GM23338 (cell line): ENCODE results near the gene PLAGL1. TPM values are rescaled to one million over a fixed set of nuclear protein-coding genes. Genes with fewer than 3 reads are reported as not detected.

Experiments used
- ATAC-seq: fragments of 200-7000 bp; cut with Tn5 transposase; 3 replicates; pipeline ENCODE4 v1.9.1; 2020
- DNase-seq: peaks from one replicate; pipeline ENCODE4 v3.0.0-alpha.2; 2015; ENCODE audit warnings: low spot score
- H2AFZ ChIP-seq: fragments of 200-600 bp; sonication (generic); 2 replicates; pipeline ENCODE4 v1.8.0; 2016; ENCODE audit warnings: antibody characterized with exemption, mild to moderate bottlenecking, moderate library complexity
- H3F3A ChIP-seq: fragments of 200-600 bp; sonication (generic); replicated peaks from 2 replicates; pipeline ENCODE4 v1.8.0; 2017; ENCODE audit warnings: antibody characterized with exemption, mixed run types, low read depth
- H3K27ac ChIP-seq: fragments of 200-600 bp; sonication (generic); 2 replicates; pipeline ENCODE4 v1.6.1; 2016; ENCODE audit warnings: low read depth
- H3K27me3 ChIP-seq: fragments of 200-600 bp; sonication (generic); 2 replicates; pipeline ENCODE4 v1.8.0; 2016; ENCODE audit warnings: mild to moderate bottlenecking, mixed run types, moderate library complexity; ENCODE audit not compliant: insufficient read depth
- H3K36me3 ChIP-seq: fragments of 200-600 bp; sonication (generic); 2 replicates; pipeline ENCODE4 v1.8.0; 2016; ENCODE audit warnings: mild to moderate bottlenecking; ENCODE audit not compliant: insufficient read depth
- H3K4me1 ChIP-seq: fragments of 200-600 bp; sonication (generic); 2 replicates; pipeline ENCODE4 v1.8.0; 2016; ENCODE audit warnings: mild to moderate bottlenecking, moderate library complexity; ENCODE audit not compliant: insufficient read depth
- H3K4me2 ChIP-seq: fragments of 200-600 bp; sonication (generic); 2 replicates; pipeline ENCODE4 v1.7.1; 2017; ENCODE audit warnings: mixed run types
- H3K4me3 ChIP-seq: fragments of 200-600 bp; sonication (generic); 2 replicates; pipeline ENCODE4 v1.6.1; 2016; ENCODE audit warnings: mixed run types
- H3K79me2 ChIP-seq: fragments of 200-600 bp; sonication (generic); replicated peaks from 2 replicates; pipeline ENCODE4 v1.8.0; 2017; ENCODE audit warnings: mild to moderate bottlenecking; ENCODE audit not compliant: insufficient read depth
- H3K9me2 ChIP-seq: fragments of 200-600 bp; sonication (generic); 2 replicates; pipeline ENCODE4 v1.8.0; 2017; ENCODE audit not compliant: insufficient read depth
- H4K20me1 ChIP-seq: fragments of 200-600 bp; sonication (generic); replicated peaks from 2 replicates; pipeline ENCODE4 v1.8.0; 2017; ENCODE audit warnings: mild to moderate bottlenecking; ENCODE audit not compliant: insufficient read depth
- H3K27ac Mint-ChIP-seq: 2 replicates; pipeline ENCODE4 v1.8.0; 2020; ENCODE audit warnings: inconsistent platforms, mild to moderate bottlenecking, moderate library complexity, mixed read lengths
- H3K27me3 Mint-ChIP-seq: 3 replicates; pipeline ENCODE4 v1.8.0; 2022; ENCODE audit warnings: low read depth, mild to moderate bottlenecking, moderate library complexity, mixed read lengths, inconsistent platforms; ENCODE audit not compliant: insufficient read depth, poor library complexity
- H3K36me3 Mint-ChIP-seq: 3 replicates; pipeline ENCODE4 v1.8.0; 2021; ENCODE audit warnings: low read depth, mild to moderate bottlenecking, inconsistent platforms, moderate library complexity, mixed read lengths
- H3K4me1 Mint-ChIP-seq: 3 replicates; pipeline ENCODE4 v1.8.0; 2020; ENCODE audit warnings: mild to moderate bottlenecking, inconsistent platforms, mixed read lengths
- H3K4me3 Mint-ChIP-seq: 3 replicates; pipeline ENCODE4 v1.8.0; 2021; ENCODE audit warnings: moderate library complexity, mild to moderate bottlenecking, inconsistent platforms, mixed read lengths
- H3K9me3 Mint-ChIP-seq: 3 replicates; pipeline ENCODE4 v1.8.0; 2020; ENCODE audit warnings: moderate library complexity, mild to moderate bottlenecking, inconsistent platforms, mixed read lengths
- ETS1 ChIP-seq: IDR thresholded peaks from 2 replicates; pipeline ENCODE4 v1.6.1; 2016; ENCODE audit warnings: antibody characterized with exemption
- REST ChIP-seq: IDR thresholded peaks from one replicate; pipeline ENCODE4 v1.6.1; 2018; ENCODE audit warnings: antibody characterized with exemption; ENCODE audit not compliant: unreplicated experiment
- polyA plus RNA-seq: library from polyadenylated mRNA; unstranded; fragments of >200 nt; fragmentation: Nextera tagmentation; extraction: Ambion mirVana; gene quantifications from 2 replicates; pipeline ENCODE4 v1.2.1, GENCODE V29; 2016
- total RNA-seq: library from RNA; depleted of rRNA; stranded (reverse); fragments of >200 nt; shearing (Covaris generic); gene quantifications from 2 replicates; pipeline ENCODE4 v1.2.3, GENCODE V29; 2014

PLAGL1 gene
- total and polyA plus RNA-seq, 2 experiments from 2014 or later = 0.90 to 1.7 TPM

- ATAC-seq = no peak
Observed at GRCh38 chr6:144023216-144023615, 15.2 kb upstream of the PLAGL1 start.

GRCh38 chr6:144019929-144020328 lies 11.9 kb upstream of the PLAGL1 start:
- DNase-seq (no peak), ATAC-seq (no peak)
- no peaks in the 10 kb centered on the region; the same call in 1 of the 2 replicates for H3K9me2 ChIP-seq
- H3K27ac ChIP-seq = no peak overlapping the region
- H3K4me1 ChIP-seq = 0 out of 2 replicates have a peak, but pooled peaks cover 4% of the 10 kb centered on the region
- Mint-ChIP-seq H3K27ac (no peak overlapping the region), H3K36me3 (no peaks in the 10 kb centered on the region), H3K4me1 (peaks cover 7% of the 10 kb centered on the region), H3K9me3 (no peaks in the 10 kb centered on the region), H3K4me3 (no peak overlapping the region), H3K27me3 (no peaks in the 10 kb centered on the region)
- no peak overlapping the region for H2AFZ ChIP-seq
- H3K4me3 ChIP-seq = no peak overlapping the region
- no peak overlapping the region for H3K4me2 ChIP-seq
- no peaks in the 10 kb centered on the region for H3K36me3 ChIP-seq
- H3F3A ChIP-seq = no peaks in the 10 kb centered on the region
- H3K79me2 ChIP-seq = no peaks in the 10 kb centered on the region
- H3K27me3 ChIP-seq = no peaks in the 10 kb centered on the region; the same call in 1 of the 2 replicates
- no peaks in the 10 kb centered on the region for H4K20me1 ChIP-seq
- TF ChIP-seq REST = no peak

More at GRCh38 chr6:144023216-144023615, 15.2 kb upstream of the PLAGL1 start:
- H3K27me3 Mint-ChIP-seq = no peaks in the 10 kb centered on the region
- no peak overlapping the region for H2AFZ ChIP-seq
- no peak overlapping the region for H3K4me3 Mint-ChIP-seq
- H3K4me2 ChIP-seq = no peak overlapping the region
- no peak for TF ChIP-seq ETS1
- no peaks in the 10 kb centered on the region for H3K36me3 Mint-ChIP-seq
- no peak overlapping the region for H3K27ac Mint-ChIP-seq
- H4K20me1 ChIP-seq = no peaks in the 10 kb centered on the region
- H3K36me3 ChIP-seq = no peaks in the 10 kb centered on the region
- 0 out of 2 replicates have a peak, but pooled peaks cover 4% of the 10 kb centered on the region for H3K4me1 ChIP-seq
- no peaks in the 10 kb centered on the region for H3K79me2 ChIP-seq
- no peak overlapping the region for H3K4me3 ChIP-seq
- no peaks in the 10 kb centered on the region for H3K27me3 ChIP-seq
- H3K4me1 Mint-ChIP-seq = peaks cover 7% of the 10 kb centered on the region
- no peaks in the 10 kb centered on the region for H3F3A ChIP-seq
- H3K9me2 ChIP-seq = no peaks in the 10 kb centered on the region; the same call in 1 of the 2 replicates
- no peaks in the 10 kb centered on the region for H3K9me3 Mint-ChIP-seq
- DNase-seq = peak; percentile 4
- no peak overlapping the region for H3K27ac ChIP-seq
